ENCODE measurements around the gene ETV2.

- TF ChIP-seq CTCF (optimal IDR thresholded peaks at IDR 0.05 in 1 of 3, IDR thresholded peaks at IDR 0.05 in 1 of 3, conservative IDR thresholded peaks at IDR 0.05 in 1 of 3; ENCODE audit: extremely low read depth in 1 of 3, insufficient read depth in 2 of 3, low read length in 3 of 3) = no peak
- TF ChIP-seq EZH2 (IDR thresholded peaks at IDR 0.05; ENCODE audit: low read length) = no peak
Observed at GRCh38 chr19:35675589-35676140, 34.1 kb downstream of the ETV2 start.
